Activated CD4-positive, alpha-beta T cell treated with anti-CD3 and anti-CD28 coated beads for 4 hours (primary cell): Measurements from ENCODE around the gene GCSAM.
A peak's percentile ranks its signal among the peaks of the same experiment; 100 is the strongest.

Experiments used
- DNase-seq, 2 donors: peaks; one replicate each; pipeline ENCODE4 v3.0.0-alpha.2; 2020

The GCSAM gene

GRCh38 chr3:112128843-112129727 is 4.0 kb downstream of the GCSAM start:
- DNase-seq, result peak; percentile 45 to 52

GRCh38 chr3:112127522-112128494 is 5.2 kb downstream of the GCSAM start:
- no peak for DNase-seq

- DNase-seq, result no peak
Observed at GRCh38 chr3:112126511-112126911, 6.5 kb downstream of the GCSAM start.

- DNase-seq, result no peak
Observed at GRCh38 chr3:112124907-112125607, 8.0 kb downstream of the GCSAM start.

- no peak for DNase-seq
Observed at GRCh38 chr3:112123548-112123947, 9.5 kb downstream of the GCSAM start.

GRCh38 chr3:112122870-112123269 is 10.2 kb downstream of the GCSAM start:
- no peak for DNase-seq

- DNase-seq, result no peak
Observed at GRCh38 chr3:112121577-112122547, 11.2 kb downstream of the GCSAM start.

- DNase-seq, result no peak
Observed at GRCh38 chr3:112119962-112120836, 12.8 kb downstream of the GCSAM start.

GRCh38 chr3:112117841-112118571 is 15.0 kb downstream of the GCSAM start:
- DNase-seq, result no peak

- DNase-seq, result no peak
Observed at GRCh38 chr3:112117415-112117814, 15.6 kb downstream of the GCSAM start.

- DNase-seq, result no peak
Observed at GRCh38 chr3:112116748-112117186, 16.3 kb downstream of the GCSAM start.

- no peak for DNase-seq
Observed at GRCh38 chr3:112115806-112116383, 17.2 kb downstream of the GCSAM start.

GRCh38 chr3:112115161-112115739 is 17.8 kb downstream of the GCSAM start:
- DNase-seq, result no peak

- no peak for DNase-seq
Observed at GRCh38 chr3:112114576-112115160, 18.4 kb downstream of the GCSAM start.

GRCh38 chr3:112111785-112112402 is 21.2 kb downstream of the GCSAM start:
- peak; percentile 61 to 70 for DNase-seq

GRCh38 chr3:112109322-112109721 is 23.7 kb downstream of the GCSAM start:
- no peak for DNase-seq

GRCh38 chr3:112104774-112105173 is 28.3 kb downstream of the GCSAM start:
- DNase-seq, result no peak

- no peak for DNase-seq
Observed at GRCh38 chr3:112101916-112102315, 31.1 kb downstream of the GCSAM start.
